K562 (cell line): Measurements from ENCODE around the gene NPAS3. TPM values are rescaled to one million over a fixed set of nuclear protein-coding genes. Genes with fewer than 3 reads are reported as not detected.

Source experiments
- ATAC-seq: fragments of 200-7000 bp; cut with Tn5 transposase; 3 replicates; pipeline ENCODE4 v1.9.1; 2020; ENCODE audit warnings: moderate library complexity
- BruUV-seq: library from RNA; stranded (reverse); fragments of 400-500 nt; replicated peaks from 2 replicates; lab custom pipeline; 2021; lab: Mats Ljungman, UMichigan
- CTCF ChIA-PET: fragments of 300-600 bp; formaldehyde crosslinking; extraction: SDS; loops from one replicate; lab custom pipeline; 2021; ENCODE audit warnings: low intra/inter-chr PET ratio; lab: Yijun Ruan, JAX
- POLR2A ChIA-PET: fragments of 300-600, 350-650 bp; sonication (Branson Sonifier 250); formaldehyde crosslinking; extraction: SDS; loops from one replicate; lab custom pipeline; 2021; ENCODE audit warnings: antibody characterized with exemption, inconsistent platforms; lab: Yijun Ruan, JAX
- DNase-seq, 4 experiments: peaks; one replicate each; pipeline versions ENCODE4 v3.0.0 to v3.0.0-alpha.2; 2011 to 2018; ENCODE audit warnings: low spot score in 3 of 4, mixed read lengths in 3 of 4; ENCODE audit errors: extremely low read depth in 1 of 4
- FAIRE-seq: peaks from 2 replicates; lab custom pipeline; 2011; peaks lifted over from hg19 to GRCh38; lab: Jason Lieb, UNC
- H2AFZ ChIP-seq: 2 replicates; pipeline ENCODE4 v1.6.0; 2011; ENCODE audit warnings: low read depth, low read length, control low read depth, inconsistent platforms
- H3K27ac ChIP-seq: fragments of 200-600 bp; 3 replicates; pipeline ENCODE4 v1.8.0; 2011; ENCODE audit warnings: low read depth, mild to moderate bottlenecking, control low read depth, inconsistent platforms, low read length, moderate library complexity, mixed read lengths; ENCODE audit errors: extremely low read depth
- H3K27me3 ChIP-seq, 2 experiments: fragments of 300-600 bp in 1 of 2; 2 replicates in 1 of 2; 3 replicates in 1 of 2; pipeline versions ENCODE4 v1.6.0 to v1.8.0; 2011; ENCODE audit warnings: inconsistent platforms in 2 of 2, low read length in 2 of 2, mild to moderate bottlenecking in 1 of 2, mixed read lengths in 1 of 2, moderate library complexity in 1 of 2; ENCODE audit not compliant: control insufficient read depth in 2 of 2, insufficient read depth in 2 of 2
- H3K36me3 ChIP-seq: fragments of 300-600 bp; 3 replicates; pipeline ENCODE4 v1.8.0; 2011; ENCODE audit warnings: mild to moderate bottlenecking, low read length, inconsistent platforms; ENCODE audit not compliant: control insufficient read depth, insufficient read depth
- H3K4me1 ChIP-seq, 2 experiments: fragments of 200-600 bp in 1 of 2; replicated peaks in 1 of 2; 2 replicates in 1 of 2; 3 replicates in 1 of 2; pipeline versions ENCODE4 v1.5.1 to v1.8.0; 2011; ENCODE audit warnings: inconsistent platforms in 2 of 2, low read length in 2 of 2, mild to moderate bottlenecking in 1 of 2, mixed read lengths in 1 of 2, moderate library complexity in 1 of 2; ENCODE audit not compliant: control insufficient read depth in 2 of 2, insufficient read depth in 2 of 2
- H3K4me2 ChIP-seq: 2 replicates; pipeline ENCODE4 v1.6.1; 2011; ENCODE audit warnings: low read length, control low read depth, inconsistent platforms, mixed read lengths; ENCODE audit not compliant: insufficient read depth
- H3K4me3 ChIP-seq: fragments of 200-600 bp; sonication (generic), shearing (Covaris generic); 2 replicates; pipeline ENCODE4 v1.5.1; 2016; ENCODE audit warnings: control low read depth, inconsistent platforms
- H3K79me2 ChIP-seq: fragments of 200-600 bp; 3 replicates; pipeline ENCODE4 v1.8.0; 2011; ENCODE audit warnings: low read length, inconsistent platforms; ENCODE audit not compliant: control insufficient read depth, insufficient read depth
- H3K9ac ChIP-seq, 2 experiments: 2 replicates each; pipeline versions ENCODE4 v1.6.0 to v1.6.1; 2011; ENCODE audit warnings: low read depth in 2 of 2, low read length in 2 of 2, control low read depth in 1 of 2, inconsistent platforms in 1 of 2, mild to moderate bottlenecking in 1 of 2, mixed read lengths in 1 of 2; ENCODE audit not compliant: insufficient read depth in 1 of 2
- H3K9me1 ChIP-seq: one replicate; pipeline ENCODE4 v1.6.0; 2011; ENCODE audit warnings: inconsistent platforms, mild to moderate bottlenecking, low read length, moderate library complexity; ENCODE audit not compliant: control insufficient read depth, insufficient read depth
- H3K9me3 ChIP-seq: replicated peaks from 2 replicates; pipeline ENCODE4 v1.5.1; 2011; ENCODE audit warnings: low read depth, low read length, inconsistent platforms; ENCODE audit not compliant: control insufficient read depth, insufficient read depth
- H4K20me1 ChIP-seq: replicated peaks from 2 replicates; pipeline ENCODE4 v1.6.1; 2011; ENCODE audit warnings: low read length, inconsistent platforms, mixed read lengths; ENCODE audit not compliant: control insufficient read depth, insufficient read depth
- FOXJ3 ChIP-seq: sonication (generic); formaldehyde crosslinking; IDR thresholded peaks from 2 replicates; pipeline ENCODE4 v1.4.0; 2020; ENCODE audit warnings: mild to moderate bottlenecking, missing genetic modification reagents
- ZBTB8A ChIP-seq: fragments of 450-650 bp; IDR thresholded peaks from 2 replicates; pipeline ENCODE4 v1.6.1; 2018; ENCODE audit warnings: mild to moderate bottlenecking, moderate library complexity; ENCODE audit not compliant: partially characterized antibody
- WGBS: fragments of 100-300 bp; shearing (Covaris generic); methylation state at CpG from one replicate; pipeline ENCODE4 v1.1.6; 2016; ENCODE audit warnings: low coverage, mixed read lengths; ENCODE audit not compliant: insufficient coverage; ENCODE audit errors: missing lambda C conversion rate; 5-methylcytosine and 5-hydroxymethylcytosine counted together
- in situ Hi-C: fragments of 300-500 bp; cut with MboI; formaldehyde crosslinking; loops from 4 replicates; pipeline ENCODE4 v1.15.0; 2018; ENCODE audit warnings: inconsistent platforms, mixed read lengths
- intact Hi-C: fragments of 100-400 bp; cut with micrococcal nuclease; formaldehyde crosslinking; loops from 2 replicates; pipeline ENCODE4 v1.14.2; 2022
- polyA plus RNA-seq, 8 experiments: library from polyadenylated mRNA; depleted of rRNA in 4 of 8; stranded (reverse) in 5 of 8; unstranded in 3 of 8; fragments of >200 nt; fragmentation: Nextera tagmentation in 2 of 8; fragmentation: Illumina TruSeq in 1 of 8; extraction: Ambion mirVana in 2 of 8; extraction: Trizol in 1 of 8; gene quantifications; 2 replicates each; pipeline versions ENCODE4 v1.2.1 to v1.2.3, GENCODE V29; 2011 to 2014; ENCODE audit warnings: inconsistent platforms in 1 of 8, missing spikeins in 1 of 8
- total RNA-seq, 7 experiments: library from RNA; depleted of rRNA in 6 of 7; stranded (reverse); fragments of >200 nt in 6 of 7; fragmentation: Illumina TruSeq in 2 of 7; extraction: Trizol in 2 of 7; gene quantifications; 2 replicates each; pipeline versions ENCODE4 v1.2.1 to v1.2.3, GENCODE V29; 2011 to 2021; ENCODE audit warnings: low replicate concordance in 1 of 7
- TF ChIP-seq, protein P1 (sequence below): sonication (generic); formaldehyde crosslinking; IDR thresholded peaks from 2 replicates; pipeline ENCODE4 v1.8.0; 2022; ENCODE audit warnings: mild to moderate bottlenecking, missing genetic modification reagents

NPAS3 gene
- total and polyA plus RNA-seq, 9 of the 15 experiments (the other 6 are each of a cell fraction or from before 2014, with no cell fraction given), result 0.04 TPM; not detected in 8

DNA sequence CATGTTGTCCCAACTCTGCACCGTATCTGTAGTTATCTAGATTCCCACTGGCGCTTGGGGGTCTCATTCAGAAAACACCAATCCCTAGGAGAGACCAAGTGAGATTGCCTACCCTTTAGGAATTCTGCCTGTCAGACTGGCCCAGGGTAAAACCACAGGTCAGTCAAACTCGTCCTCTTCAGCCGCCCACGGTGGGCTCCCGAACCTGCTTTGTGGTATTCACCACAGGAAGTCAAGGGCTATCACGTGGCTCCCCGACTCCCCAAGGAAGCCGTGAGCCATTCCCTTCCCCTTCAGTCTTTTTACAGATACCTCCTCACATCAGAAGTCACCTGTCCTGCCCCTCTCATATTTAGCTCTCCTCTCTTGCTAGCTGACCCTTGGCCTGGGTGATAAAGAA lies 852.3 kb downstream of the NPAS3 start:
- no peak for DNase-seq
- BruUV-seq, result no TSS peak
- H3K36me3 ChIP-seq, result no peaks in the 10 kb centered on the region
- POLR2A ChIA-PET, result no interaction called here
- no peak overlapping the region for H3K4me2 ChIP-seq
- H3K79me2 ChIP-seq, result no peaks in the 10 kb centered on the region
- no peak overlapping the region for H3K9ac ChIP-seq
- in situ Hi-C loops, result loop anchor here (10.0 to 25.0 kb wide), 2 partner anchors 1076 to 1204 kb away; no protein-coding TSS in a partner anchor
- H3K9me1 ChIP-seq, result no peaks in the 10 kb centered on the region
- H3K27me3 ChIP-seq, result 0 out of 5 replicates have a peak, but pooled peaks cover 0 to 2% of the 10 kb centered on the region in 2 experiments
- CTCF ChIA-PET, result no interaction called here
- H2AFZ ChIP-seq, result no peak overlapping the region
- H3K4me3 ChIP-seq, result no peak overlapping the region
- no peak overlapping the region for H3K27ac ChIP-seq
- no peaks in the 10 kb centered on the region for H3K9me3 ChIP-seq
- H3K4me1 ChIP-seq, result no peaks in the 10 kb centered on the region; a peak in 2 of 5 replicates
- no peak for TF ChIP-seq ZBTB8A
- TF ChIP-seq, all 486 proteins: peak for 0
- no peak for ATAC-seq
- no peak for FAIRE-seq
- intact Hi-C loops, result loop anchor here (5.0 kb wide), 1 partner anchor 1204 kb away; no protein-coding TSS in a partner anchor
- 11% methylated on average over 9 of the region's 9 CpGs for WGBS
- no peaks in the 10 kb centered on the region for H4K20me1 ChIP-seq

- Histone ChIP-seq H4K20me1 (no peaks in the 10 kb centered on the region), H3K79me2 (no peaks in the 10 kb centered on the region), H3K36me3 (no peaks in the 10 kb centered on the region), H3K27ac (no peak overlapping the region), H3K9ac (no peak overlapping the region), H3K4me1 (no peaks in the 10 kb centered on the region; a peak in 2 of 5 replicates), H3K9me1 (no peaks in the 10 kb centered on the region), H2AFZ (no peak overlapping the region), H3K4me3 (no peak overlapping the region), H3K9me3 (no peaks in the 10 kb centered on the region), H3K4me2 (no peak overlapping the region; the same call in 1 of the 2 replicates), H3K27me3 (0 out of 5 replicates have a peak, but pooled peaks cover 0 to 2% of the 10 kb centered on the region in 2 experiments)
- BruUV-seq, result no TSS peak
- in situ Hi-C loops, result loop anchor here (10.0 to 25.0 kb wide), 2 partner anchors 1077 to 1205 kb away; no protein-coding TSS in a partner anchor
- intact Hi-C loops, result loop anchor here (5.0 kb wide), 1 partner anchor 1205 kb away; no protein-coding TSS in a partner anchor
- CTCF ChIA-PET, result interaction anchor here (0.5 kb wide), 1 partner anchor 509 kb away, joined by 3 read pairs; no protein-coding TSS in a partner anchor
- FAIRE-seq (no peak), DNase-seq (no peak), ATAC-seq (no peak)
- TF ChIP-seq FOXJ3, result no peak
- TF ChIP-seq, protein P1, sequence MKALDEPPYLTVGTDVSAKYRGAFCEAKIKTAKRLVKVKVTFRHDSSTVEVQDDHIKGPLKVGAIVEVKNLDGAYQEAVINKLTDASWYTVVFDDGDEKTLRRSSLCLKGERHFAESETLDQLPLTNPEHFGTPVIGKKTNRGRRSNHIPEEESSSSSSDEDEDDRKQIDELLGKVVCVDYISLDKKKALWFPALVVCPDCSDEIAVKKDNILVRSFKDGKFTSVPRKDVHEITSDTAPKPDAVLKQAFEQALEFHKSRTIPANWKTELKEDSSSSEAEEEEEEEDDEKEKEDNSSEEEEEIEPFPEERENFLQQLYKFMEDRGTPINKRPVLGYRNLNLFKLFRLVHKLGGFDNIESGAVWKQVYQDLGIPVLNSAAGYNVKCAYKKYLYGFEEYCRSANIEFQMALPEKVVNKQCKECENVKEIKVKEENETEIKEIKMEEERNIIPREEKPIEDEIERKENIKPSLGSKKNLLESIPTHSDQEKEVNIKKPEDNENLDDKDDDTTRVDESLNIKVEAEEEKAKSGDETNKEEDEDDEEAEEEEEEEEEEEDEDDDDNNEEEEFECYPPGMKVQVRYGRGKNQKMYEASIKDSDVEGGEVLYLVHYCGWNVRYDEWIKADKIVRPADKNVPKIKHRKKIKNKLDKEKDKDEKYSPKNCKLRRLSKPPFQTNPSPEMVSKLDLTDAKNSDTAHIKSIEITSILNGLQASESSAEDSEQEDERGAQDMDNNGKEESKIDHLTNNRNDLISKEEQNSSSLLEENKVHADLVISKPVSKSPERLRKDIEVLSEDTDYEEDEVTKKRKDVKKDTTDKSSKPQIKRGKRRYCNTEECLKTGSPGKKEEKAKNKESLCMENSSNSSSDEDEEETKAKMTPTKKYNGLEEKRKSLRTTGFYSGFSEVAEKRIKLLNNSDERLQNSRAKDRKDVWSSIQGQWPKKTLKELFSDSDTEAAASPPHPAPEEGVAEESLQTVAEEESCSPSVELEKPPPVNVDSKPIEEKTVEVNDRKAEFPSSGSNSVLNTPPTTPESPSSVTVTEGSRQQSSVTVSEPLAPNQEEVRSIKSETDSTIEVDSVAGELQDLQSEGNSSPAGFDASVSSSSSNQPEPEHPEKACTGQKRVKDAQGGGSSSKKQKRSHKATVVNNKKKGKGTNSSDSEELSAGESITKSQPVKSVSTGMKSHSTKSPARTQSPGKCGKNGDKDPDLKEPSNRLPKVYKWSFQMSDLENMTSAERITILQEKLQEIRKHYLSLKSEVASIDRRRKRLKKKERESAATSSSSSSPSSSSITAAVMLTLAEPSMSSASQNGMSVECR (CRISPR knock-in tag), result no peak
- POLR2A ChIA-PET, result interaction anchor here (0.7 to 0.9 kb wide), 2 partner anchors 11 to 159 kb away, joined by 3 read pairs; partner anchors contain the start of gene EGLN3
- WGBS, result 29% methylated on average over 8 of the region's 8 CpGs
These were observed 853.5 kb downstream of the NPAS3 start for GRCh38 chr14:33792009-33792719.
